HG03432 (cell line): ENCODE data around the gene SPATA6.
"Not testable (repeated sequence)": the region's sequence is repeated elsewhere in the genome, so short reads cannot be mapped to it uniquely, and the experiment has no call there.

ENCODE experiments used
- ATAC-seq: cut with Tn5 transposase; IDR thresholded peaks from one replicate; pipeline ENCODE4 v1.9.1; 2021; ENCODE audit warnings: mild to moderate bottlenecking, moderate library complexity; ENCODE audit not compliant: unreplicated experiment

The SPATA6 gene

DNA sequence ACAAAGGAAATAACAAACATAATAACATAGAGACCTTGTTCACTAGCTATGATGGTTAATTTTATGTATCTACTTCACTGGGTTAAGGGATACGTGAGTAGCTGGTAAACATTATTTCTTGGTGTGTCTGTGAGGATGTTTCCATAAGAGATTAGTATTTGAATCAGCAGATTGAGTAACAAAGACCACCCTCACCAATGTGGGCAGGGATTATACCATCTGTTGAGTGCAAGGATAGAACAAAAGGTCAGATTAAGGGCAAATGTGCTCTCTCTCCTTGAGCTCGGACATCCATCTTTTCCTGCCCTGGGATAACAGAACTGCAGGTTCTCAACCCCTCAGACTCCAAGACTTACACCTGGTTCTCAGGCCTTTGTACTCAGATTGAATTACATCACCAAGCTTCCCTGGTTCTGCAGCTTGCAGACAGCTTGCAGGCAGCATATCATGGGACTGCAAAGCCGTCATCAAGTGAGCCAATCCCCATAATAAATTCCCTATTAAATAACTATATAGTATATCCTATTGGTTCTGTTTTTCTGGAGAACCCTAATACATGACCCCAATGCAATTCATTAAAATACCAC is 9.2 kb downstream of the SPATA6 start:
- no peak for ATAC-seq

DNA sequence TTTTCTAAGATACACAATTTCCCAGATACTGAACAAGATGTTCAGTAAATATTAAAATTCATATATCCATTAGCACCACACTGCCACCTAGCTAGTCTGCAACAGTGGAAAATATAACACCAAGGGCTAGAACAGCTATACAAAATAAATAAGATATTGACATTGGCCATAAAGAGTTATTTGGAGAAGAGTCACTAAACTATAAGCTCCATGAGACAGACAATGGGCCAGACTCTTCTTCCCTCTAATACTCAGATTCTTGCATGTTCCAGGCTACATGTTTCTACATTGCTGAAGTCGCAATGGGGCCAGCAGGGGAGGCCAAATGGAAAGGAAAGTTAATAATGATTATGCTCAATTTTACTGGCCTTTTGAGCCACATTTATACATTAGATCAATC is 21.5 kb downstream of the SPATA6 start:
- no peak for ATAC-seq

- ATAC-seq = no peak
Measured at GRCh38 chr1:48448932-48449331, 23.1 kb downstream of the SPATA6 start.

GRCh38 chr1:48444186-48444585 is 27.8 kb downstream of the SPATA6 start:
- not testable (repeated sequence) for ATAC-seq

DNA sequence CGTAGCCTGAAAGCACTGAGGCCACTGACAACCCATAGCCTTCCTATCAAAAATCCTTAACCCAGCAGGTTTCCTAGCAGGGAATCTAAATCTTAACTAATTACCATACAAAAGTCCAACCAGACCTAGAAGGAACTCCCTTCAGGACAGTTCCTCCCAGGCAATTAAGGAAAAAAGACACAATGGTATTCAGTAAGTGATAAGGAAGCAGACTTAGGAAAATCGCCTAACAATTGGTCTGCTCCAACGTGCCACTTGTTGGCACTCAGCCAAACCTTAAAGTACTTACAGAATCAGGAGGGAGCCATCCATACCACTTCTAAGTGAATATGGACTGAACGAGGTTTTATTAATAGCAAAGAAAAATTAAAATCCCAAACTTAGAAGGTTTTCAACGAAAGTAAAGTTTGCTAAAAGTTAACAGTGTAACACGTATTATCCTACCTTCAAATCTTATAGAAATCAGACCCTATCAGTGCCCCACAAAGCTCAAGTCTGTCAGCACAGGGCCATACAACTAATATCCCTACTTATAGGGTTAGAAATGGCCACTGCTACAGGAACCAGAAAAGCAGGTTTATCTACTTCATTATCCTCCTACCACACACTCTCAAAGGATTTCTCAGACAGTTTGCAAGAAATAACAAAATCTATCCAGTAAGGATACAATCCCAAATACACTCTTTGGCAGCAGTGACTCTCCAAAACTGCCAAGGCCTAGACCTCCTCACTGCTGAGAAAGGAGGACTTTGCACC is 29.0 kb downstream of the SPATA6 start:
- ATAC-seq = no peak

DNA sequence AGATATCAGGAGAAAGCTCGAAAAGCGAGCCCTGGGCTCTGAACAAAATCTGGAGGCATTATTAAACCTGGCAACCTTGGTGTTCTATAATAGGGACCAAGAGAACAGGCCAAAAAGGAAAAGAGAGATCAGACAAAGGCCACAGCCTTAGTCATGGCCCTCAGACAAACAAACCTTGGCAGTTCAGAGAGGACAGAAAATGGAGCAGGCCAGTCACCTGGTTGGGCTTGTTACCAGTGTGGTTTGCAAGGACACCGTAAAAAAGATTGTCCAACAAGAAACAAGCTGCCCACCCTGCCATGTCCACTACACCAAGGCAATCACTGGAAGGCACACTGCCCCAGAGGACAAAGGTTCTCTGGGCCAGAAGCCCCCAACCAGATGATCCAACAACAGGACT is 31.2 kb downstream of the SPATA6 start:
- ATAC-seq = not testable (repeated sequence)

DNA sequence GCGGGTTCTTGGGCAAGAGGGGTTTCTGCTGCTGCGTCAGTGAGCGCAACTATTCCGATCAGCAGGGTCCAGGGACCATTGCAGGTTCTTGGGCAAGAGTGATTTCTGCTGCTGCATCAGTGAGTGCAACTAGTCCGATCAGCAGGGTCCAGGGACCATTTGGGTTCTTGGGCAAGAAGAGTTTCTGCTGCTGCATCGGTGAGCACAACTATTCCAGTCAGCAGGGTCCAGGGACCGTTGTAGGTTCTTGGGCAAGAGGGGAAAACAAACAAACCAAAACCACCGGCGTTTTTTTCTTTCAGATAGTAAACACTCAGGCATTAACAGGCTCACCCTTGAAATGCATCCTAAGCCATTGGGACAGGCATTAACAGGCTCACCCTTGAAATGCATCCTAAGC is 32.6 kb downstream of the SPATA6 start:
- no peak for ATAC-seq

- ATAC-seq = not testable (repeated sequence)
Measured at GRCh38 chr1:48437379-48437778, 34.6 kb downstream of the SPATA6 start.

GRCh38 chr1:48435312-48436002 is 36.5 kb downstream of the SPATA6 start:
- ATAC-seq = not testable (repeated sequence)

DNA sequence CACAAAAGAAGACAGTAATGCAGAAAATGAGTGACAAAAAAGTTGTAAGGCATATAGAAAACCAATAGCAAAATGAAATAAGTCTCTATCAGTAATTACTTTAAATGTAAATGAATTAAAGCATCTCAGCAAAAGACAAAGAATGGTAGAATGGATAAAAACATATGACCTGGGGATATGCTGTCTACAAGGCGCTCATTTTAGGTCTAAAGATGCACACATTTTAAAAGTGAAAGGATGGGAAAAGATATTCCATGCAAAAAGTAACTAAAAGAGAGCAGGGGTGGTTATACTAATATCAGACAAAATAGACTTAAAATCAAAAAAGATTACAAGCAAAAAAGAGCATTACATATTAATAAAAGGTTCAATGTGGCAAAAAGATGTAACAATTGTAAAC is 41.2 kb downstream of the SPATA6 start:
- ATAC-seq = no peak

GRCh38 chr1:48422009-48422408 is 50.0 kb downstream of the SPATA6 start:
- no peak for ATAC-seq

DNA sequence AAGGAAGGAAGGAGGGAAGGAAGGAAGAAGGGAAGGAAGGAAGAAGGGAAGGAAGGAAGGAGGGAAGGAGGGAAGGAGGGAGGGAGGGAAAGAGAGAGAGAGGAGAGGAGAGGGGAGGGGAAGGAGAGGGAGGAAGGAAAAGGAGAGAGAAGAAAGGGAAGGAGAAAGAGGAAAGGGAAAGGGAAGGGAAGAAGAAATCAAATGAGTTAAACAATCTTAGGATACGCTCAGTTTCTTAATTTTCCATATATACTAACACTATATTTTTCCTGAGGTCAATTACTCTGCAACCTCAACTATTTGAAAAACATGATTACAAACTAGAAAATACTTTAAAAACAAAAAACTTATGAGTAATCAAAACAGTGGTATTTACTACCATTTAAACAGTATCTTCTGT is 53.3 kb downstream of the SPATA6 start:
- no peak for ATAC-seq

- no peak for ATAC-seq
Measured at GRCh38 chr1:48415050-48415449, 57.0 kb downstream of the SPATA6 start.

- no peak for ATAC-seq
Measured at GRCh38 chr1:48414264-48414663, 57.7 kb downstream of the SPATA6 start.

GRCh38 chr1:48405940-48406339 is 66.1 kb downstream of the SPATA6 start:
- no peak for ATAC-seq

- ATAC-seq = no peak
Measured at GRCh38 chr1:48405400-48405799, 66.6 kb downstream of the SPATA6 start.

- ATAC-seq = no peak
Measured at GRCh38 chr1:48402599-48402998, 69.4 kb downstream of the SPATA6 start.

DNA sequence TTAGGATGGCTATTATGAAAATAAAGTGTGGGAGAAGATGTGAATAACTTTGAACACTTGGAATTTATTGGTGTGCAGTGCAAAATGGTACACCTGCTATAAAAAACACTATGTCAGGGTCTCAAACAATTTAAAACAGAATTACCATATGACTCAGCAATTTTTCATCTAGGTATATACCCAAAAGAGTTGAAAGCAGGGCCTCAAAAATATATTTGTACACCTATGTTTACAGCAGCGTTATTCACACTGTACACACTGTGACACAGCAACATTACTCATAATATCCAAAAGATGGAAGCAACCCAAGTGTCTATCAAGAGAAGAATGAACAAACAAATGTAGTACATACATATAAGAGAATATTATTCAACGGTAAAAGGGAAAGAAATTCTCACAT is 75.8 kb downstream of the SPATA6 start:
- ATAC-seq = no peak

GRCh38 chr1:48391926-48392325 is 80.1 kb downstream of the SPATA6 start:
- no peak for ATAC-seq

- ATAC-seq = no peak
Measured at GRCh38 chr1:48387409-48387808, 84.6 kb downstream of the SPATA6 start.

- no peak for ATAC-seq
Measured at GRCh38 chr1:48374785-48375184, 97.2 kb downstream of the SPATA6 start.

DNA sequence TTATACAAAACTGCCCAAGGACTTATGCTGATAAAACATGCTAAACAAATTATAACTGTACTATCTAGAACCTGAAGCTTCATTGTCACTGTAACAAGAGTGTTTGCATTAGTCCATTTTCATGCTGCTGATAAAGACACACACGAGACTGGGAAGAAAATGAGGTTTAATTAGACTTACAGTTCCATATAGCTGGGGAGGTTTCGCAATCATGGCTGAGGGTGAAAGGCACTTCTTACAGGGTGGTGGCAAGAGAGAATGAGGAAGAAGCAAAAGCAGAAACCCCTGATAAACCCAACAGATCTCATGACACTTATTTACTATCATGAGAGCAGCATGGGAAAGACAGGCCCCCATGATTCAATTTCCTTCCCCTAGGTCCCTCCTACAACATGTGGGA is 100.4 kb downstream of the SPATA6 start:
- ATAC-seq = no peak
